K562 (cell line): Measurements from ENCODE around the gene HIVEP1. TPM values are rescaled to one million over a fixed set of nuclear protein-coding genes. Genes with fewer than 3 reads are reported as not detected.

Source experiments
- ATAC-seq: fragments of 200-7000 bp; cut with Tn5 transposase; 3 replicates; pipeline ENCODE4 v1.9.1; 2020; ENCODE audit warnings: moderate library complexity
- BruUV-seq: library from RNA; stranded (reverse); fragments of 400-500 nt; replicated peaks from 2 replicates; lab custom pipeline; 2021; lab: Mats Ljungman, UMichigan
- CTCF ChIA-PET: fragments of 300-600 bp; formaldehyde crosslinking; extraction: SDS; loops from one replicate; lab custom pipeline; 2021; ENCODE audit warnings: low intra/inter-chr PET ratio; lab: Yijun Ruan, JAX
- POLR2A ChIA-PET: fragments of 300-600, 350-650 bp; sonication (Branson Sonifier 250); formaldehyde crosslinking; extraction: SDS; loops from one replicate; lab custom pipeline; 2021; ENCODE audit warnings: antibody characterized with exemption, inconsistent platforms; lab: Yijun Ruan, JAX
- DNase-seq, 4 experiments: peaks; one replicate each; pipeline versions ENCODE4 v3.0.0 to v3.0.0-alpha.2; 2011 to 2018; ENCODE audit warnings: low spot score in 3 of 4, mixed read lengths in 3 of 4; ENCODE audit errors: extremely low read depth in 1 of 4
- FAIRE-seq: peaks from 2 replicates; lab custom pipeline; 2011; peaks lifted over from hg19 to GRCh38; lab: Jason Lieb, UNC
- H2AFZ ChIP-seq: 2 replicates; pipeline ENCODE4 v1.6.0; 2011; ENCODE audit warnings: low read depth, low read length, control low read depth, inconsistent platforms
- H3K27ac ChIP-seq: fragments of 200-600 bp; 3 replicates; pipeline ENCODE4 v1.8.0; 2011; ENCODE audit warnings: low read depth, mild to moderate bottlenecking, control low read depth, inconsistent platforms, low read length, moderate library complexity, mixed read lengths; ENCODE audit errors: extremely low read depth
- H3K27me3 ChIP-seq, 2 experiments: fragments of 300-600 bp in 1 of 2; 2 replicates in 1 of 2; 3 replicates in 1 of 2; pipeline versions ENCODE4 v1.6.0 to v1.8.0; 2011; ENCODE audit warnings: inconsistent platforms in 2 of 2, low read length in 2 of 2, mild to moderate bottlenecking in 1 of 2, mixed read lengths in 1 of 2, moderate library complexity in 1 of 2; ENCODE audit not compliant: control insufficient read depth in 2 of 2, insufficient read depth in 2 of 2
- H3K36me3 ChIP-seq: fragments of 300-600 bp; 3 replicates; pipeline ENCODE4 v1.8.0; 2011; ENCODE audit warnings: mild to moderate bottlenecking, low read length, inconsistent platforms; ENCODE audit not compliant: control insufficient read depth, insufficient read depth
- H3K4me1 ChIP-seq, 2 experiments: fragments of 200-600 bp in 1 of 2; replicated peaks in 1 of 2; 2 replicates in 1 of 2; 3 replicates in 1 of 2; pipeline versions ENCODE4 v1.5.1 to v1.8.0; 2011; ENCODE audit warnings: inconsistent platforms in 2 of 2, low read length in 2 of 2, mild to moderate bottlenecking in 1 of 2, mixed read lengths in 1 of 2, moderate library complexity in 1 of 2; ENCODE audit not compliant: control insufficient read depth in 2 of 2, insufficient read depth in 2 of 2
- H3K4me2 ChIP-seq: 2 replicates; pipeline ENCODE4 v1.6.1; 2011; ENCODE audit warnings: low read length, control low read depth, inconsistent platforms, mixed read lengths; ENCODE audit not compliant: insufficient read depth
- H3K4me3 ChIP-seq: fragments of 200-600 bp; sonication (generic), shearing (Covaris generic); 2 replicates; pipeline ENCODE4 v1.5.1; 2016; ENCODE audit warnings: control low read depth, inconsistent platforms
- H3K79me2 ChIP-seq: fragments of 200-600 bp; 3 replicates; pipeline ENCODE4 v1.8.0; 2011; ENCODE audit warnings: low read length, inconsistent platforms; ENCODE audit not compliant: control insufficient read depth, insufficient read depth
- H3K9ac ChIP-seq, 2 experiments: 2 replicates each; pipeline versions ENCODE4 v1.6.0 to v1.6.1; 2011; ENCODE audit warnings: low read depth in 2 of 2, low read length in 2 of 2, control low read depth in 1 of 2, inconsistent platforms in 1 of 2, mild to moderate bottlenecking in 1 of 2, mixed read lengths in 1 of 2; ENCODE audit not compliant: insufficient read depth in 1 of 2
- H3K9me1 ChIP-seq: one replicate; pipeline ENCODE4 v1.6.0; 2011; ENCODE audit warnings: inconsistent platforms, mild to moderate bottlenecking, low read length, moderate library complexity; ENCODE audit not compliant: control insufficient read depth, insufficient read depth
- H3K9me3 ChIP-seq: replicated peaks from 2 replicates; pipeline ENCODE4 v1.5.1; 2011; ENCODE audit warnings: low read depth, low read length, inconsistent platforms; ENCODE audit not compliant: control insufficient read depth, insufficient read depth
- H4K20me1 ChIP-seq: replicated peaks from 2 replicates; pipeline ENCODE4 v1.6.1; 2011; ENCODE audit warnings: low read length, inconsistent platforms, mixed read lengths; ENCODE audit not compliant: control insufficient read depth, insufficient read depth
- POLR2G ChIP-seq: fragments of 200-400 bp; formaldehyde crosslinking; IDR thresholded peaks from 2 replicates; pipeline ENCODE4 v1.6.1; 2017; ENCODE audit warnings: low read depth, mild to moderate bottlenecking, antibody characterized with exemption, low read length, moderate library complexity
- RBFOX2 ChIP-seq: fragments of 200-400 bp; formaldehyde crosslinking; IDR thresholded peaks from 2 replicates; pipeline ENCODE4 v1.6.1; 2017; ENCODE audit warnings: low read depth, mild to moderate bottlenecking, low read length, moderate library complexity
- RBM25 ChIP-seq: fragments of 200-400 bp; formaldehyde crosslinking; IDR thresholded peaks from 2 replicates; pipeline ENCODE4 v1.6.1; 2018; ENCODE audit warnings: low read length, low read depth, moderate library complexity; ENCODE audit not compliant: severe bottlenecking
- whole genome bisulfite sequencing: fragments of 100-300 bp; shearing (Covaris generic); methylation state at CpG from one replicate; pipeline ENCODE4 v1.1.6; 2016; ENCODE audit warnings: low coverage, mixed read lengths; ENCODE audit not compliant: insufficient coverage; ENCODE audit errors: missing lambda C conversion rate; 5-methylcytosine and 5-hydroxymethylcytosine counted together
- in situ Hi-C: fragments of 300-500 bp; cut with MboI; formaldehyde crosslinking; loops from 4 replicates; pipeline ENCODE4 v1.15.0; 2018; ENCODE audit warnings: inconsistent platforms, mixed read lengths
- intact Hi-C: fragments of 100-400 bp; cut with micrococcal nuclease; formaldehyde crosslinking; loops from 2 replicates; pipeline ENCODE4 v1.14.2; 2022
- polyA plus RNA-seq, 8 experiments: library from polyadenylated mRNA; depleted of rRNA in 4 of 8; stranded (reverse) in 5 of 8; unstranded in 3 of 8; fragments of >200 nt; fragmentation: Nextera tagmentation in 2 of 8; fragmentation: Illumina TruSeq in 1 of 8; extraction: Ambion mirVana in 2 of 8; extraction: Trizol in 1 of 8; gene quantifications; 2 replicates each; pipeline versions ENCODE4 v1.2.1 to v1.2.3, GENCODE V29; 2011 to 2014; ENCODE audit warnings: inconsistent platforms in 1 of 8, missing spikeins in 1 of 8
- total RNA-seq, 7 experiments: library from RNA; depleted of rRNA in 6 of 7; stranded (reverse); fragments of >200 nt in 6 of 7; fragmentation: Illumina TruSeq in 2 of 7; extraction: Trizol in 2 of 7; gene quantifications; 2 replicates each; pipeline versions ENCODE4 v1.2.1 to v1.2.3, GENCODE V29; 2011 to 2021; ENCODE audit warnings: low replicate concordance in 1 of 7
- TF ChIP-seq, protein P1 (sequence below): fragments of 250-450 bp; sonication (Bioruptor Pico); IDR thresholded peaks from 2 replicates; pipeline ENCODE4 v1.9.0; 2021; ENCODE audit warnings: mild to moderate bottlenecking
- TF ChIP-seq, protein P2 (sequence below): sonication (generic); formaldehyde crosslinking; IDR thresholded peaks from 2 replicates; pipeline ENCODE4 v1.8.1; 2023; ENCODE audit warnings: mild to moderate bottlenecking, missing genetic modification reagents
- TF ChIP-seq, protein P3 (sequence below): fragments of 450-650 bp; IDR thresholded peaks from 2 replicates; pipeline ENCODE4 v1.6.1; 2016; ENCODE audit warnings: mild to moderate bottlenecking

The HIVEP1 gene
- total and polyA plus RNA-seq, 9 of the 15 experiments (the other 6 are each of a cell fraction or from before 2014, with no cell fraction given) = 6.0 to 33.3 (median 21.7) TPM

DNA sequence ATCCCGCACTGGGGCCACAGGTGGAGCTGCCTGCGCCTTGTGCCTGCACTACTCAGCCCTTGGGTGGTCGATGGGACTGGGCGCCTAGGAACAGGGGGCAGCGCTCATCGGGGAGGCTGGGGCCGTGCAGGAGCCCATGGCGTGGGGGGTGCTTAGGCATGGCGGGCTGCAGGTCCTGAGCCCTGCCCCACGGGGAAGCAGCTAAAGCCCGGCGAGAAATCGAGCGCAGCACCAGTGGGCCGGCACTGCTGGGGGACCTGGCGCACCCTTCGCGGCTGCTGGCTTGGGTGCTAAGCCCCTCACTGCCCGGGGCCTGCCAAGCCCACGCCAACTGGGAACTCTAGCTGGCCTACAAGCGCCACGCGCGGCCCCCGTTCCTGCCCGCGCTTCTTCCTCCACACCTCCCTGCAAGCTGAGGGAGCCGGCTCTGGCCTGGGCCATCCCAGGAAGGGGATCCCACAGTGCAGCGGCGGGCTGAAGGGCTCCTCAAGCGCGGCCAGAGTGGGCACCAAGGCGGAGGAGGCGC, 5.8 kb downstream of the HIVEP1 start:
- H3K9me3 ChIP-seq = peaks cover 14% of the 10 kb centered on the region
- H3K27ac ChIP-seq = no peak overlapping the region
- H4K20me1 ChIP-seq = no peaks in the 10 kb centered on the region
- H2AFZ ChIP-seq = no peak overlapping the region
- TF ChIP-seq, protein P1, sequence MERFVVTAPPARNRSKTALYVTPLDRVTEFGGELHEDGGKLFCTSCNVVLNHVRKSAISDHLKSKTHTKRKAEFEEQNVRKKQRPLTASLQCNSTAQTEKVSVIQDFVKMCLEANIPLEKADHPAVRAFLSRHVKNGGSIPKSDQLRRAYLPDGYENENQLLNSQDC = no peak
- TF ChIP-seq, protein P2, sequence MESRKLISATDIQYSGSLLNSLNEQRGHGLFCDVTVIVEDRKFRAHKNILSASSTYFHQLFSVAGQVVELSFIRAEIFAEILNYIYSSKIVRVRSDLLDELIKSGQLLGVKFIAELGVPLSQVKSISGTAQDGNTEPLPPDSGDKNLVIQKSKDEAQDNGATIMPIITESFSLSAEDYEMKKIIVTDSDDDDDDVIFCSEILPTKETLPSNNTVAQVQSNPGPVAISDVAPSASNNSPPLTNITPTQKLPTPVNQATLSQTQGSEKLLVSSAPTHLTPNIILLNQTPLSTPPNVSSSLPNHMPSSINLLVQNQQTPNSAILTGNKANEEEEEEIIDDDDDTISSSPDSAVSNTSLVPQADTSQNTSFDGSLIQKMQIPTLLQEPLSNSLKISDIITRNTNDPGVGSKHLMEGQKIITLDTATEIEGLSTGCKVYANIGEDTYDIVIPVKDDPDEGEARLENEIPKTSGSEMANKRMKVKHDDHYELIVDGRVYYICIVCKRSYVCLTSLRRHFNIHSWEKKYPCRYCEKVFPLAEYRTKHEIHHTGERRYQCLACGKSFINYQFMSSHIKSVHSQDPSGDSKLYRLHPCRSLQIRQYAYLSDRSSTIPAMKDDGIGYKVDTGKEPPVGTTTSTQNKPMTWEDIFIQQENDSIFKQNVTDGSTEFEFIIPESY (CRISPR knock-in tag) = peak; percentile 78
- TF ChIP-seq POLR2G (peak; percentile 46; the same call in 1 of the 2 replicates), RBM25 (no peak), RBFOX2 (peak; percentile 51)
- TF ChIP-seq, protein P3, sequence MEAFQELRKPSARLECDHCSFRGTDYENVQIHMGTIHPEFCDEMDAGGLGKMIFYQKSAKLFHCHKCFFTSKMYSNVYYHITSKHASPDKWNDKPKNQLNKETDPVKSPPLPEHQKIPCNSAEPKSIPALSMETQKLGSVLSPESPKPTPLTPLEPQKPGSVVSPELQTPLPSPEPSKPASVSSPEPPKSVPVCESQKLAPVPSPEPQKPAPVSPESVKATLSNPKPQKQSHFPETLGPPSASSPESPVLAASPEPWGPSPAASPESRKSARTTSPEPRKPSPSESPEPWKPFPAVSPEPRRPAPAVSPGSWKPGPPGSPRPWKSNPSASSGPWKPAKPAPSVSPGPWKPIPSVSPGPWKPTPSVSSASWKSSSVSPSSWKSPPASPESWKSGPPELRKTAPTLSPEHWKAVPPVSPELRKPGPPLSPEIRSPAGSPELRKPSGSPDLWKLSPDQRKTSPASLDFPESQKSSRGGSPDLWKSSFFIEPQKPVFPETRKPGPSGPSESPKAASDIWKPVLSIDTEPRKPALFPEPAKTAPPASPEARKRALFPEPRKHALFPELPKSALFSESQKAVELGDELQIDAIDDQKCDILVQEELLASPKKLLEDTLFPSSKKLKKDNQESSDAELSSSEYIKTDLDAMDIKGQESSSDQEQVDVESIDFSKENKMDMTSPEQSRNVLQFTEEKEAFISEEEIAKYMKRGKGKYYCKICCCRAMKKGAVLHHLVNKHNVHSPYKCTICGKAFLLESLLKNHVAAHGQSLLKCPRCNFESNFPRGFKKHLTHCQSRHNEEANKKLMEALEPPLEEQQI = peak; percentile 84
- DNase-seq (no peak), FAIRE-seq (no peak), ATAC-seq (no peak)
- H3K9ac ChIP-seq = no peak overlapping the region
- no peak overlapping the region for H3K4me2 ChIP-seq
- peaks cover 25 to 53% of the 10 kb centered on the region in 2 experiments for H3K4me1 ChIP-seq
- CTCF ChIA-PET = no interaction called here
- intact Hi-C loops (no loop called here), in situ Hi-C loops (no loop called here)
- H3K4me3 ChIP-seq = no peak overlapping the region
- BruUV-seq = no TSS peak
- H3K9me1 ChIP-seq = no peaks in the 10 kb centered on the region
- 98% methylated on average over 30 of the region's 34 CpGs for WGBS
- peaks cover 88% of the 10 kb centered on the region for H3K79me2 ChIP-seq
- POLR2A ChIA-PET = interaction anchor here (0.5 kb wide), 1 partner anchor 1363 kb away, joined by 3 read pairs; no protein-coding TSS in a partner anchor
- peaks cover 83% of the 10 kb centered on the region for H3K36me3 ChIP-seq
- no peaks in the 10 kb centered on the region; a peak in 1 of 5 replicates for H3K27me3 ChIP-seq
